Vagina (tissue), 2 donors: ENCODE measurements around the gene TGFB2.

ENCODE experiments used
- CTCF ChIP-seq, 3 experiments: fragments of 450-650 bp in 2 of 3; fragments of 200-600 bp in 1 of 3; sonication (generic) in 1 of 3; IDR thresholded peaks; one replicate each; pipeline ENCODE4 v1.5.1; 2017 to 2019; ENCODE audit warnings: antibody characterized with exemption in 3 of 3, mild to moderate bottlenecking in 2 of 3, moderate library complexity in 2 of 3
- POLR2A ChIP-seq, 2 donors: fragments of 450-650 bp; IDR thresholded peaks; one replicate each; pipeline ENCODE4 v1.6.1; 2017; ENCODE audit warnings: antibody characterized with exemption in 2 of 2, mild to moderate bottlenecking in 2 of 2, moderate library complexity in 2 of 2
- POLR2AphosphoS5 ChIP-seq, 2 donors: sonication (generic); formaldehyde crosslinking; IDR thresholded peaks; one replicate each; pipeline ENCODE4 v1.9.0; 2017; ENCODE audit warnings: antibody characterized with exemption in 2 of 2, mild to moderate bottlenecking in 2 of 2, low read depth in 1 of 2; ENCODE audit not compliant: insufficient read depth in 1 of 2

- TF ChIP-seq CTCF (IDR thresholded peaks at IDR 0.05) (no peak), POLR2A (IDR thresholded peaks at IDR 0.05) (no peak), POLR2AphosphoS5 (IDR thresholded peaks at IDR 0.05; ENCODE audit: insufficient read depth in 1 of 2, low read depth in 1 of 2) (no peak)
These were observed 128.4 kb downstream of the TGFB2 start for GRCh38 chr1:218473522-218473921.
